ENCODE results near the gene MEN1. TPM values are rescaled to one million over a fixed set of nuclear protein-coding genes. Genes with fewer than 3 reads are reported as not detected.

The MEN1 gene
- total RNA-seq, 1 donor from 2014 or later, result 8.7 TPM

GRCh38 chr11:64813826-64814225 is 3.5 kb upstream of the MEN1 start:
- no peaks in the 10 kb centered on the region for H3K9me3 ChIP-seq (replicated peaks)
- intact Hi-C loops (cut with micrococcal nuclease), result no loop called here

GRCh38 chr11:64810891-64811272 is 531 bp upstream of the MEN1 start:
- Histone ChIP-seq H3K27me3 (ENCODE audit: low read depth) (no peaks in the 10 kb centered on the region), H3K4me3 (peak overlapping the region; percentile 88), H3K4me1 (peaks cover 13% of the 10 kb centered on the region), H3K9me3 (replicated peaks) (no peaks in the 10 kb centered on the region), H3K36me3 (peaks cover 14% of the 10 kb centered on the region), H3K27ac (replicated peaks) (peak overlapping the region; percentile 76)
- intact Hi-C loops (cut with micrococcal nuclease), result no loop called here
- DNase-seq, result no peak
- TF ChIP-seq CTCF (IDR thresholded peaks at IDR 0.05; ENCODE audit: borderline replicate concordance), result no peak

More at GRCh38 chr11:64813826-64814225, 3.5 kb upstream of the MEN1 start:
- H3K4me3 ChIP-seq, result no peak overlapping the region
- H3K36me3 ChIP-seq, result no peaks in the 10 kb centered on the region
- no peaks in the 10 kb centered on the region for H3K27me3 ChIP-seq (ENCODE audit: low read depth)
- no peak for TF ChIP-seq CTCF (IDR thresholded peaks at IDR 0.05; ENCODE audit: borderline replicate concordance)
- H3K27ac ChIP-seq (replicated peaks), result no peak overlapping the region
- no peak for DNase-seq
- peaks cover 13% of the 10 kb centered on the region for H3K4me1 ChIP-seq

GRCh38 chr11:64809781-64810241 is 540 bp downstream of the MEN1 start:
- H3K9me3 ChIP-seq (replicated peaks), result no peaks in the 10 kb centered on the region
- H3K4me1 ChIP-seq, result peaks cover 13% of the 10 kb centered on the region
- no peak for TF ChIP-seq CTCF (IDR thresholded peaks at IDR 0.05; ENCODE audit: borderline replicate concordance)
- no peak for DNase-seq
- peak overlapping the region; percentile 76 for H3K27ac ChIP-seq (replicated peaks)
- peaks cover 23% of the 10 kb centered on the region for H3K36me3 ChIP-seq
- intact Hi-C loops (cut with micrococcal nuclease), result no loop called here
- peak overlapping the region; percentile 88 for H3K4me3 ChIP-seq
- no peaks in the 10 kb centered on the region for H3K27me3 ChIP-seq (ENCODE audit: low read depth)

- no peaks in the 10 kb centered on the region for H3K9me3 ChIP-seq (replicated peaks)
- H3K36me3 ChIP-seq, result peaks cover 29% of the 10 kb centered on the region
- no peaks in the 10 kb centered on the region for H3K27me3 ChIP-seq (ENCODE audit: low read depth)
- no peak overlapping the region for H3K27ac ChIP-seq (replicated peaks)
- DNase-seq, result no peak
- TF ChIP-seq CTCF (IDR thresholded peaks at IDR 0.05; ENCODE audit: borderline replicate concordance), result no peak
- intact Hi-C loops (cut with micrococcal nuclease), result no loop called here
- H3K4me1 ChIP-seq, result peaks cover 48% of the 10 kb centered on the region
- no peak overlapping the region for H3K4me3 ChIP-seq
These were observed 4.9 kb downstream of the MEN1 start for GRCh38 chr11:64805481-64805880.

GRCh38 chr11:64804346-64805210 is 5.8 kb downstream of the MEN1 start:
- Histone ChIP-seq H3K9me3 (replicated peaks) (no peaks in the 10 kb centered on the region), H3K4me1 (peaks cover 48% of the 10 kb centered on the region), H3K36me3 (peaks cover 29% of the 10 kb centered on the region), H3K27ac (replicated peaks) (peak overlapping the region; percentile 96), H3K27me3 (ENCODE audit: low read depth) (no peaks in the 10 kb centered on the region), H3K4me3 (peak overlapping the region; percentile 75)
- TF ChIP-seq CTCF (IDR thresholded peaks at IDR 0.05; ENCODE audit: borderline replicate concordance), result no peak
- intact Hi-C loops (cut with micrococcal nuclease), result no loop called here
- DNase-seq, result no peak
